ENCODE results near the gene YIPF2. TPM values are rescaled to one million over a fixed set of nuclear protein-coding genes. Genes with fewer than 3 reads are reported as not detected.
"Not testable (repeated sequence)": the region's sequence is repeated elsewhere in the genome, so short reads cannot be mapped to it uniquely, and the experiment has no call there.

The YIPF2 gene
- total and polyA plus RNA-seq, 2 of the 4 experiments (the other 2 are of a cell fraction) = 61.5 to 78.0 TPM

- WGBS, 2 experiments (ENCODE audit: extremely low coverage in 2 of 2, insufficient read length in 1 of 2) = 100% methylated on average over 1 of the region's 4 CpGs; no CpG with 5 or more reads in 1 of the 2 experiments
- in situ Hi-C loops (cut with MboI; ENCODE audit: low sequenced_read_pairs) = no loop called here
- intact Hi-C loops (cut with micrococcal nuclease) = no loop called here
Measured at GRCh38 chr19:10945264-10945663, 16.8 kb upstream of the YIPF2 start.

DNA sequence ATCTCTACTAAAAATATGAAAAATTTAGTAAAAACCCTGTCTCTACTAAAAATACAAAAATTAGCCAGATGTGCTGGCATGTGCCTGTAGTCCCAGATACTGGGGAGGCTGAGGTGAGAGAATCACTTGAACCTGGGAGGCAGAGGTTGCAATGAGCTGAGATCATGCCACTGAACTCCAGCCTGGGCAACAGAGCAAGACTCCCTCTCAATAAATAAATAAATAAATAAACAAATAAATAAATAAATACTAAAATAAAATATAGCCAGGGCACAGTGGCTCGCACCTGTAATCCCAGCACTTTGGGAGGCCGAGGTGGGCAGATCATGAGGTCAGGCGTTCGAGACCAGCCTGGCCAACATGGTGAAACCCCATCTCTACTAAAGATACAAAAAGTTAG, 15.0 kb upstream of the YIPF2 start:
- in situ Hi-C loops (cut with MboI; ENCODE audit: low sequenced_read_pairs); BruUV-seq (replicated peaks); H2BK5ac ChIP-seq (ENCODE audit: low read depth, low read length, poor library complexity, severe bottlenecking); H2AK5ac ChIP-seq (ENCODE audit: low read depth, low read length); H2AFZ ChIP-seq (replicated peaks; ENCODE audit: low read length, poor library complexity); DNase-seq; H3K14ac ChIP-seq (replicated peaks; ENCODE audit: low read depth, low read length); H2BK120ac ChIP-seq (ENCODE audit: low read depth, low read length); H2BK20ac ChIP-seq (ENCODE audit: low read depth, low read length); H3K4ac ChIP-seq (ENCODE audit: low read depth, low read length); dilution Hi-C loops (cut with HindIII; ENCODE audit: low sequenced_read_pairs, unreplicated experiment); H3K36me3 ChIP-seq (ENCODE audit: control insufficient read depth, insufficient read depth, low read length); H2AK9ac ChIP-seq (replicated peaks; ENCODE audit: low read depth, low read length, poor library complexity); H3K9me3 ChIP-seq (ENCODE audit: control insufficient read depth, insufficient read depth, low read length); H3K4me1 ChIP-seq (ENCODE audit: control insufficient read depth, insufficient read depth, low read length); H3K18ac ChIP-seq (ENCODE audit: low read depth, low read length); H3K56ac ChIP-seq (ENCODE audit: extremely low read depth, insufficient read depth, low read length); POLR2A ChIA-PET (ENCODE audit: unreplicated experiment); H4K5ac ChIP-seq (ENCODE audit: low read depth, low read length); H3K9ac ChIP-seq (ENCODE audit: low read depth, low read length); H3K9me1 ChIP-seq (ENCODE audit: insufficient read depth, low read length); H3K23ac ChIP-seq (ENCODE audit: low read depth, low read length); H4K91ac ChIP-seq (ENCODE audit: insufficient read depth, low read depth, low read length); H4K20me1 ChIP-seq (ENCODE audit: insufficient read depth, low read length); H2BK15ac ChIP-seq (ENCODE audit: low read depth, low read length); H4K8ac ChIP-seq (ENCODE audit: low read depth in 2 of 2, low read length in 2 of 2); H3K4me3 ChIP-seq (ENCODE audit: insufficient read depth, low read depth, low read length); H3K4me2 ChIP-seq (ENCODE audit: low read depth, low read length); H3K27ac ChIP-seq (ENCODE audit: insufficient read depth, low read length); H3K27me3 ChIP-seq (ENCODE audit: control insufficient read depth, insufficient read depth, low read length); ATAC-seq (ENCODE audit: low read depth); H3K79me1 ChIP-seq (ENCODE audit: low read depth in 1 of 2, low read length in 2 of 2): not testable (repeated sequence)
- WGBS, 2 experiments (ENCODE audit: extremely low coverage in 2 of 2, insufficient read length in 1 of 2) = no CpG with 5 or more reads among the region's 4 CpGs
- CTCF ChIA-PET = interaction anchor here (1.1 kb wide), 1 partner anchor 11 kb away, joined by 5 read pairs; no protein-coding TSS in a partner anchor
- intact Hi-C loops (cut with micrococcal nuclease) = loop anchor here (2.0 to 5.0 kb wide), 2 partner anchors 39 to 63 kb away; no protein-coding TSS in a partner anchor

More at GRCh38 chr19:10945264-10945663, 16.8 kb upstream of the YIPF2 start:
- no peak overlapping the region for H3K56ac ChIP-seq (ENCODE audit: extremely low read depth, insufficient read depth, low read length)
- dilution Hi-C loops (cut with HindIII; ENCODE audit: low sequenced_read_pairs, unreplicated experiment) = no loop called here
- ChIA-PET CTCF (interaction anchor here (0.6 to 0.7 kb wide), 2 partner anchors 51 to 428 kb away, joined by 3 read pairs; no protein-coding TSS in a partner anchor), POLR2A (ENCODE audit: unreplicated experiment) (no interaction called here)
- H3K27ac ChIP-seq (ENCODE audit: insufficient read depth, low read length) = no peak overlapping the region
- DNase-seq (no peak), ATAC-seq (ENCODE audit: low read depth) (no peak)
- no peak overlapping the region for H3K23ac ChIP-seq (ENCODE audit: low read depth, low read length)
- TF ChIP-seq SMC3 (IDR thresholded peaks at IDR 0.05; ENCODE audit: low read depth, low read length) = no peak
- H4K91ac ChIP-seq (ENCODE audit: insufficient read depth, low read depth, low read length) = no peak overlapping the region
- no peaks in the 10 kb centered on the region for H4K20me1 ChIP-seq (ENCODE audit: insufficient read depth, low read length)
- no peak overlapping the region for H2AK5ac ChIP-seq (ENCODE audit: low read depth, low read length)
- H3K36me3 ChIP-seq (ENCODE audit: control insufficient read depth, insufficient read depth, low read length) = no peaks in the 10 kb centered on the region
- H3K4me2 ChIP-seq (ENCODE audit: low read depth, low read length) = no peak overlapping the region
- H2BK5ac ChIP-seq (ENCODE audit: low read depth, low read length, poor library complexity, severe bottlenecking) = no peak overlapping the region
- H3K9me1 ChIP-seq (ENCODE audit: insufficient read depth, low read length) = no peaks in the 10 kb centered on the region
- H3K27me3 ChIP-seq (ENCODE audit: control insufficient read depth, insufficient read depth, low read length) = no peaks in the 10 kb centered on the region
- no peak overlapping the region for H3K4ac ChIP-seq (ENCODE audit: low read depth, low read length)
- H4K8ac ChIP-seq (ENCODE audit: low read depth in 2 of 2, low read length in 2 of 2) = no peak overlapping the region
- no peak overlapping the region for H2AFZ ChIP-seq (replicated peaks; ENCODE audit: low read length, poor library complexity)
- H3K18ac ChIP-seq (ENCODE audit: low read depth, low read length) = no peak overlapping the region
- H3K4me1 ChIP-seq (ENCODE audit: control insufficient read depth, insufficient read depth, low read length) = peaks cover 4% of the 10 kb centered on the region
- no peak overlapping the region for H2BK120ac ChIP-seq (ENCODE audit: low read depth, low read length)
- H3K9ac ChIP-seq (ENCODE audit: low read depth, low read length) = no peak overlapping the region
- H2BK20ac ChIP-seq (ENCODE audit: low read depth, low read length) = no peak overlapping the region
- no peak overlapping the region for H3K14ac ChIP-seq (replicated peaks; ENCODE audit: low read depth, low read length)
- no TSS peak for BruUV-seq (replicated peaks)
- no peaks in the 10 kb centered on the region for H3K9me3 ChIP-seq (ENCODE audit: control insufficient read depth, insufficient read depth, low read length)
- H4K5ac ChIP-seq (ENCODE audit: low read depth, low read length) = no peak overlapping the region
- H2AK9ac ChIP-seq (replicated peaks; ENCODE audit: low read depth, low read length, poor library complexity) = no peak overlapping the region
- H3K4me3 ChIP-seq (ENCODE audit: insufficient read depth, low read depth, low read length) = no peak overlapping the region
- H2BK15ac ChIP-seq (ENCODE audit: low read depth, low read length) = no peak overlapping the region
- no peaks in the 10 kb centered on the region for H3K79me1 ChIP-seq (ENCODE audit: low read depth in 1 of 2, low read length in 2 of 2)
